Right lung (tissue), 5 donors: ENCODE data around the gene KRT39. TPM values are rescaled to one million over a fixed set of nuclear protein-coding genes. Genes with fewer than 3 reads are reported as not detected.

Experiments used
- DNase-seq, 2 donors: peaks; one replicate each; pipeline ENCODE4 v3.0.0-alpha.2; 2013
- polyA plus RNA-seq, 5 donors: library from polyadenylated mRNA; unstranded; fragments of 120-200 nt; gene quantifications; one replicate each; pipeline versions ENCODE4 v1.2.1 to v1.2.3, GENCODE V29; 2013; ENCODE audit warnings: inconsistent platforms in 1 of 5, low replicate concordance in 1 of 5; ENCODE audit not compliant: insufficient read length in 5 of 5, insufficient read depth in 1 of 5

The KRT39 gene
- polyA plus RNA-seq, 5 donors = 0.35 TPM; not detected in 4

DNA sequence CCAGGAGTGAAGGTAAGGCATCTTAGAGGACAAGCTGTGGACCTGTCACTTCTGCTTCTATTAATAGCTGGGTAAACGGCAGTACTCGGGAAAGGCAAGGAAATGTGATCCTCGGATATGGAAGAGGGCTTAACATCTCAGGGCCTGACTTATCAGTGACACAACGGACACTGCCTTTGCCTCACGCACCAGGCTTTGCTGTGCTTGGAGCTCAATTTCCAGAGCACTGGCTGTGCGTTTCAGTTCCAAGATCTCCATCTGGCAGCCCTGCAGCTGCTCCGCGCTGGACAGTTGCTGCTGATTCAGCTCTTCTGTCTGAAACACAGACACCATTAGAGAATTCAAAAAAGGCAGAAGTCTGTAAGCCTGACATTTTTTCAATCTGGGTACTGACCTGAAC, 13.8 kb upstream of the KRT39 start:
- DNase-seq = peak in 1 of 2 donors; percentile 46

DNA sequence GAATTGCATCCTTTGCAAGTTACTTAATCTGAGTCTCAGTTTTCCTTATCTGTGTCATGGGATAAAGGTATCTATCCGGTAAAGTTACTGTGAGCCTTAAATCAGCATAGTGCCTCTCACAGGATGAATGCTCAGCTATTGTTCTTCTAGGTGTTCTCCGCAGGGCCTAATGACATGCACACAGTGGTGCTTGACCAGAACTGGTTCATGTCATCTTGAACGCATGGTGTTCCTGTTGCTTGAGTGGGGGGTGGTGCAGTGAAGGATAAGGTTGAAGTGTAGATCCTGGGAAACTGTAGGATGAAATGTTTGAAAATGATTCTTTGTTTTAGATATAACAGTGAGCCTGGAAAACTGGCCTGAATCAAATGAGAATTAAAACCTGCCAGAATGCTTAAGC, 13.4 kb upstream of the KRT39 start:
- DNase-seq = no peak

DNA sequence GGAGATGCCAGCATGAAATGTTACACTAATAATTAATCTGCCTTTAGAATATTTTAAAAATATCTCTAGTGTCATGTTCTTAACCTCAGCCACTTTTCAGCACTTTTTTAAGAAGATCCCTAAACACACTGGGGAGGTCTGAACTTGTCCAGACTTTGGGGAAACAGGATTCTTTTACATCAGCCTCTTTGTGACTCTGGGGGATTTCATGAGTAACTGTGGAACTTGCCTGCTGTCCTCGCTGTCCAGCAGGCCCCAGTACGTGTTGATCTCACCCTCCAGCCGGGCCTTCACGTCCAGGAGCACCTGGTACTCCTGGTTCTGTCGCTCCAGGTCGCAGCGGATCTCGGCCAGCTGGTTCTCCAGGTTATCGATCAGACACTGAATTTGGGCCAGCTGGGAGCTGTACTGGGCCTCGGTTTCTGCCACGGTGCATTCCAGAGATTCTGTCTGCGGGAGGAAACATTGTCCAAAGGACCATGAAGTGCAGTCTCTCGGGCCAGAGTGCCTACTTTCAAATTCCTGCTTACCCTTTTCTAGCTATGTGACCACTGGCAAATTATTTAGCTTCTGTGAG, 11.9 kb upstream of the KRT39 start:
- no peak for DNase-seq

DNA sequence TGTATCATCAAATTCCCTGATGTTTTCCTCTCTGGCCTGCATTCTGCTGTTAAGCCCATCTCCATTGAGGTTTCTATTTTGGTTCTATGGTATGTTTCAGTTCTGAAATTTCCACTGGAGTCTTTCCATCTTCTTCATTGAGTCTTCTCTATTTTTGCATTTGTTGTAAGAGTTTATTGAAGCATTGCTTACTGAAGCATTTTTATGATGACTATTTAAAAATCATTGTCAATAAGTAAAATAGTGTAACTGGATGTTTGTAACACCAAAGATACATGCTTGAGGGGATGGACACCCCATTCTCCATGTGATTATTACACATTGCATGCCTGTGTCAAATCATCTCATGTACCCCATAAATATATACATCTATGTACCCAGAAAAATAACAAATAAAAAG, 8.8 kb upstream of the KRT39 start:
- DNase-seq = no peak

DNA sequence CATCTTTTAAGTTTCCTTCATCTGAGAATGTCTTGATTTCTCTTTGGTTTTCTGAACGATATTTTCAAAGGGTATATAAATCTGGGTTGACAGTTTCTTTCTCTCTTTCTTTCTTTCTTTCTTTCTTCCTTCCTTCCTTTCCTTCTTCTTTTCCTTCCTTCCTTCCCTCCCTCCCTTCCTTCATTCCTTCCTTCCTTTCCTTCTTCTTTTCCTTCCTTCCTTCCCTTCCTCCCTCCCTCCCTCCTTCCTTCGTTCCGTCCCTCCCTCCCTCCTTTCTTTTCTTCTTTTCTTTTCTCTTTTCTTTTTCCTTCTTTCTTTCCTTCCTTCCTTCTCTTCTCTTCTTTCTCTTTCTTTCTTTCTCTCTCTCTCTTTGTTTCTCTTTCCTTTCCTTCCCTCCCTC, 7.6 kb upstream of the KRT39 start:
- DNase-seq = no peak

DNA sequence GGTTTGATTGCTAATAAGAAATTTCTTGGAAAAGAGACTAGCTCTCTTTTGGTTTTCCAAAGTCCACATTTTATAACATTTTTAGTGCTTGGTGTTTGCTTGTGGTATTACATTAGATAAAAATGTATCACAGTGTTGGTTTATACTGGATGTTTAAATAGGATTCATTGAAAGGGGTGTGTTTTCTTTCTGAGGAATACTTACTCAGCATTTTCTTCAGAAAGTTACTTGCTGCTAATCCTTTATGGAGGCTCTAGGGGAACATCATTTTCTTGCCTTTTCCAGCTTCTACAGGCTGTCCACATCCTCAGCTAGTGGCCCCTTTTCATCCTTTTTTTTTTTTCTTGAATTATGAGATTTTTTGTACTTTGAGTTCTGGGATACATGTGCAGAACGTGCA, 834 bp upstream of the KRT39 start:
- DNase-seq = no peak

DNA sequence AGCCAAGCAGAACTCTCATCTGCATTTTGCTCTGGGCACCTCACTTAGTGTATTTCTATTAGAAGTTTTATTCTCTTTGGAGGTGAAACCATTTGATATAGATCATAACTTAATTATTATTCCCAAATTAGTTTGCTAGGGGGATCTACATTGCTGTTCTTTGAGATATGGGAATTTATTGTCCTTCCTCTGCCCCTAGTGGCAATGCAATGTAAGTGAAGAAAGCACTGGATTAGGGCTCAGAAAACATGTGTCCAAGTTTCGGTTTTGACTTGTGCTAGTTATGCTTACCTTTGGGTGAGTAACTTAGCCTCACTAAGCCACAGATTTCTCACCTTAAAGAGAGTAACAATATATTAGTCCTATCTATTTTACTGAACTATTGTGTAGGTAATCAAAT, 2.9 kb downstream of the KRT39 start:
- DNase-seq = no peak

DNA sequence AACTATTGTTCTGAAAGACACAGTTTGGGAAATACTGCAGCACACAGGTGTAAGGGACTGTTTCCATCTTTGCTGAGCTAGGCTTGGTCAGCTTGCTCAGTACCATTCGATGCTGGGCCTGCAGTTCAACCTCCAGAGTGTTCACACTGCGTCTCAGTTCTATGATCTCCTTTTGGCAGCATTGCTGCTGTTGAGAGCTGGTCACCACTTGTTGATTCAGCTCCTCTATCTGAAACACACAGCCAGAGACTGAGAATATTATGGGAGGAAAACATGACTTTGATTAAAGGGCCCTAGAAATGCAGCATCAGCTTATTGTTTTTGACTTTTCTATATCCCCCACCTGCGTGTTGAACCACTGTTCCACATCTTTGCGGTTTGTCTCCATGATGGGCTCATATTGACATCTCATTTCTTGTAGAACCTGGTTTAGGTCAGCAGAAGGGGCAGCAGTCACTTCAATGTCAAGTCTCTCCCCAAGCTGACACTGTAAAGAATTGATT, 4.6 kb downstream of the KRT39 start:
- DNase-seq = no peak

DNA sequence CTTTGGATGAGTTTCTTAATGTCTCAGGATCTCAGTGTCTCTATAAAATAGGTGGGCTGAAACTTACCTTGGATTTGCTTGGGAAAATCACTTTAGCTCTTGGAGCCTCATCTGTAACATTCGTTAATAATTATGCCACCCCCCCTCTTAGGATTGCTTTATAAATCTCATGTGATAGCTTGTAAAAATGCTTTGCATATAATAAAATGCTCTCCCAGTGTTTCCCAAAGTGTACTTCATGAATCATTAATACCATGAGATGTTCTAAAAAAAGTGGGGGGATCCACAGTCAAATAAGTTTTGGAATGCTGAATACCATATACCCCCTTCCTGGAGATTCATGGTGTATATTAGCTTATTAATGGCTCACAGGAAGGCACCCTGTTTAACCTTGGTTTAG, 5.2 kb downstream of the KRT39 start:
- no peak for DNase-seq

DNA sequence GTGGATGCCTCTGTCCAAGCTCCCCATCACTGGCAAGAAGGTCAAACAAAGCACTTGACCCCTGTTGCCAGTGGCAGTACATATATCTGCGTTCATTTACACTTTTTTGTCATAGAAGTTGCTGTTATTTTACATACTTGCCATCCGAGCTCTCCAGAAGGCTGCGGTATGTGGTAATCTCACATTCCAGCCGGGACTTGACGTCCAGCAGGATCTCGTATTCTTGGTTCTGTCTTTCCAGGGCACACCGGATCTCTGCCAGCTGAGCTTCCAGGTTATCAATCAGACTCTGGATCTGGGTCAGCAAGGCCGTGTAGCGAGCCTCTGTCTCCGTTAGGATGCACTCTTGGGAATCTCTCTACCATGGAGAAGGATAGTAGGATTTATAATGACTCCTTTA, 6.6 kb downstream of the KRT39 start:
- no peak for DNase-seq

DNA sequence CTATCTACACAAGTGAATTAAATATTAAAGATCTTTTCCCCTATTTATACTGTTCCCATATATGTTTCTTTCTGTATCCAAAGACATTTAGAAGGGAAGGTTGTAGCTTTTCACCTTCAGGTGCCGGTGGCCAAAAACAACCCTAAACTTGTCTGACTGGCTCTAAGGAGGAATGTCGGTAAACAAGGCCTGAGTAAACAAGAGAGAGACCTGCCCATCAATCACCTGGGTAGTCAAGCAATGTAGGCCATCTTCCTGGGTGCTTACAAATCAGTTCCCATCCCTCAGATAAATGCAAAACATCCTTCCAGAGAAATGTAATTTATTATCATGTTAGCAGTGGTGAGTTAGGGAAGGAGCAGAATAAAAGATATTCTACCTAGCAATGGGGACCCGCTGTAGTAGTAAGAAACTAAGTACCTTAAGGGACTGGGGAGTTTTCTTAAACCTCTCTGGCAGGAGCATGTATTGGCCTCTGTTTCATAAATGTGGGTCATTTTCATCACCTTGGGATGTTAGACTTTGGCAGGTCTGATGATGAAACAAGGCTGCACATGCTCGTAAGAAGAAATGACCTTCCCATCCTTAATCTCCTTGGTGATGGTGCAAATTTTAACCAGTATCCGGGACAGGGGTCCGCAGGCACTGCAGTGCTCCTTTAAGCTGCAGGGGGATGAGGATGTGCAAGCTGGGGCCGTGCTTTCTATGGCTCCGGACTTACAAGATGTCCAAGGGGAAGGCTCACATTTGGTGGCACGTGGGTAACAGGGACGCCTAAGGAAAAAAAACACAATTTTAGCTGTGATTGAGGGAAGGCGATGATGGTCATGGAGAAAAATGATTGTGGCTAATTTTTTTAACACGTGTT, 8.4 kb downstream of the KRT39 start:
- DNase-seq = no peak

DNA sequence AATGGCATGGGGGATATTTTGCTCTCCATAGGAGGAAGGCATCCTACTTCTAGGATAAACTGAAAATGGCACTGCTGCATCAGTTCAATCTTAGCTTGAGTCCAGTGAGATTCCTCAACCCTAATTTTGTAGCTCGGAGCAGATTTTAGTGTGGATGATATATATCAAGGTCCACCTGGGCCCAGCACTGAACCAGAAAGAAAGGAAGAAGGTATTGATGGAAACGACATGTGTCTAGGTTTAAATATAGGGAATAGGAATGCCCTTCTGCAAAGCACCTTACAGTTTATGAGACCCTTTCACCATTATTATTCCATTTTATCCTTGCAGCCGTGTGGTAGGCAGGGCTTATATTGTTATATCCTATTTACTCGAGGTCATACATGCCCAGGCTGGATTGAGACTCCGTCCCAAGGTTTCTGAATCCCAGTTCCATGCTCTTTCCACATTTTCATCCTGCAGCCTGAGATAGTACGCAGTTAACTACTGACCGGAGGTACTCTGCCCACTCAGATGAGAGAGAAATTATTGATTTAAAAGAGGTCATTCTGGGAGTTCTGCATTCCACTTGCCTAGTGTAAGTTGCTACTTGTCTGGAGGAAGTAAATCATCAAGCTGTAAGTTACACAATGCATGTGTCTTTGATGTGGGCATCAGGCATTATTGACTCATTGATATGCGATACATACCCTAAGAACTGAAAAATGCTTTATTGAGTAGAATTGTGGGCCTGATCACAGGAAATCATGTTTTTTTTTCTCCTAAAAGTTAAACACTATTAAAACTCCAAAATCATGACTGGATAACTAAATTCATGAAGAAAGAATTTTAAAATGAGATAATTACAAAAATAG, 10.1 kb downstream of the KRT39 start:
- no peak for DNase-seq

DNA sequence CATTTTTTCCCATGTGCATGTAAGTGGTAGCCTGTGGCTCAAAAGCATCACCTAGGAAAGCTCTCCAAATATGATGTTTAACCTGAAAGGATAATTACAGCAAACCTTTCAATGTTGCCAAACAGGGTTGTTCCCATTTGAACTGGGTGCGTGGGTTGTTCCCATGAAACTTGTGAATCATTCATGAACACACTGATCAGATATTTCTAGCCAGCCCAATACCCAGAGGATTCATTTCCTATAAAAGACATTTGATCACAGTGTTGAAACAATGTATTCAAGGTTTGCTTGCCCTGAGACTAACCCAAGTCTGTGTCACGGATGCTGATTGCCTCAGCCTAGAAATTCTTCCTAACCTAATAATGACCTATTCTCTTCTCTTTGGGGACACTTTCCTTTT, 12.9 kb downstream of the KRT39 start:
- no peak for DNase-seq

DNA sequence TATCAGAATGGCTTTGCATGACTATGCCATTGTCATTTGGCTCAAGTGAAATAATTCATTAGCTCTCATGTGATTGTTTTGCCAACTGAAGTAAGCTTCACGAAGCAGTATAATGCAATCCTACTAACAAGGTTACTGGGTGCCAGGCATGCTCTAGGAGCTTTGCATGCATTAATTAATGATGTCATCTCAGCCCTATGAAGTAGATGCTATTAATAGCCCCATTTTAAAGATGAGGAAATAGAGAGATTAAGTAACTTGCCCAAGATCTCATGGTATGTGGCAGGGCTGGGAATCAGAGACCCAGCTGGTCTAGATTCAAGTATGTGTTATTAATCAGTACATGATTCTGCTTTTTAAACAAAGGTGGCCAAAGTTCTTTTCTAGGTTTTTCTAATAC, 14.1 kb downstream of the KRT39 start:
- DNase-seq = no peak

DNA sequence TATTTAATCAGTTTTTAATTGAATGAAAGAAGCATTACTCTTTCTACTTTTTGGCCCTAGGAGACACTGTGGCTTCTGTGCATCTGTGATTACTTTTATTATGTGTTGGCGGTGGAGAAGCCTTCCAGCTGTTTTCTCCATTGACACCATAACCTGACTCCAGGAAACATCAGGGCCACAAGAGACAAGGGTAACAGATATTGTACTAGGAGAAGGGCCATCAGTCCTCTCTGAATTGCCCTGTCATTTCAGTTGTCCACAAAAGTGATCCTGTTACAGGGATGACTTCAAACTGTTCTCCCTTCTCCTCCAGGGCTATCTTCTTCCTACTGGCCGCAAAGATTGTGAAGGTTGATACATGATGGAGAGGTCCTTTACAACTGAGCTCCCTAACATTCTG, 14.6 kb downstream of the KRT39 start:
- DNase-seq = no peak

DNA sequence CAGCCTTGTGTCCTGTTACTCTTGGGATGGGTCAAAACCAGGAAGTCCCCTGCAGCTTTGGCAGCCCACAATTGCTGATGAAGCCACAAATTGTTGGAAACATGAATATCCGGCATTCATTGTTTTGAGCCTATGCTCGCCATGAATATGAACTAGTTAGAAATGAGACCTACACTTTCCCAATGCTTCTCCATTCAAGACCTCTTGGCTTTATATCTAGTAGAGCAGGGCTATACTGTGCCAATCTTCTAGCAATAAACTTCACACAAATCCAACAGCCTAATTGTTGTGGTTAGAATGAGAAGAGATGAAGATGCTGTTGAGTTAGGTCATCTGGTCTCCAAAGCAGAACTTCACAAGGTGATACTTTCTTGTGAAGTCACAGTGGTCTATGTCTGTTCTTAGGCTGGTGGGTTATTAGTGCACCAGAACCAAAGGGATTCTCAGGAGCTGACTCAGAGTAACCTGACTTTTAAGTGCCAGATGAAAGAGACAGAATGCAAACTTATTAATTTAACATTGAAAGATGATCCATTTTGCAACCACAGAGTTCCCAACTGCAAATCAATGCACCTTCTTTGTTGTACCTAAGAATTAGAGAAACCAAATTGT, 15.6 kb downstream of the KRT39 start:
- DNase-seq = no peak

DNA sequence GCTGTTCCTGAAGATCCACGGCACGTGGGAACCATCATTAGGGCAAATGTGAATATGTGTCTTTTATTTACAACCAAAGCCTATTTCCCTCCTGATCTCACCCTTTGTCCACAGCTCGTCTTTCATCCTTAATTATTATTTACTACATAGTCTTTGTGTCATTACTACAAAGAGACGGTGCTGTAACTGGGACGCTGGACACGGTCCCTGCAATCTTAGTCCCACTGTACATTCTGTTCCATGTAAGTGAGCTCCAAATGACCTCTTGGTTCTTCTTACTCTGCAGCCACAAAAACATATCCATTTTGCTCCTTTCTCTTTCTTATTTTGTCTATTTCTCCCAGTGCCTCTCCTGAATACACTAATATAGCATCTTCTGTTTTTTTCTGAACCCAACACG, 16.6 kb downstream of the KRT39 start:
- no peak for DNase-seq

DNA sequence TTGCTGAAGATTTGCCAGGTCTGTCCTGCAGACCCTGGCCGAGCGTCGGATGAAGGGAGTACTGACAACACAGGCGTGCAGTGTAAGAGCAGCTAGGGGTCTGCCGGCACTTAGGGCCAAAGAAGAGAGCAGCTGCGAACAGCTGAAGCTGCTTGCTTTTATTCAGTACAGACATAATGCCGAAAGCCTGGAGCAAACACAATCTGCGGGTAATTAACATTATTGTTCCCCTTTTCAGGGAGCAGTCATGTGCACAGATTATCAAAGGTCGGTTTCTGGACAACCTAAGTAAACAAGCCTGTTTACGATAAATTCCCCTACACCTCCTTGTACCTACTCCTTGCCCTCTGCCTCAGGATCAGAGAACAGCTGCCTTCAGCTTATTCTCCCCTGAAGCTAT, 17.3 kb downstream of the KRT39 start:
- DNase-seq = peak in 1 of 2 donors; percentile 19

DNA sequence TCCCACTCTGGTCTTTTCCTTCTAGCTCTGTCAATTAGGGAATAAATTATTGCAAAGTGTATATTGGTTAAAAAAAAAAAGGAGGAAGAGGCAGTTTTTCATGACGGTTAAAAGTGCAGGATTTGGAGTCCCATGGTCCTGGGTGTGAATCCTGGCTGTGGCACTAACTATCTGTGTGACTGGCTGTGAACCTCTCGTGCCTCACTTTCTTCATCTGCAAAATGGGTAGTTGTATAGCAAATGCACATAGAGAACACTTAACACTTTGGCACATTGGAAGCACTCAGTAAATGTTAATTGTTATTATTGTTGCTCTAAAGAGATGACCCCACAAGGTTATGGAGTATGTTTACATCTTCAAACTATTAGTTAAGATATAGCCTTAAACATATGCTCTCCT, 18.8 kb downstream of the KRT39 start:
- no peak for DNase-seq

DNA sequence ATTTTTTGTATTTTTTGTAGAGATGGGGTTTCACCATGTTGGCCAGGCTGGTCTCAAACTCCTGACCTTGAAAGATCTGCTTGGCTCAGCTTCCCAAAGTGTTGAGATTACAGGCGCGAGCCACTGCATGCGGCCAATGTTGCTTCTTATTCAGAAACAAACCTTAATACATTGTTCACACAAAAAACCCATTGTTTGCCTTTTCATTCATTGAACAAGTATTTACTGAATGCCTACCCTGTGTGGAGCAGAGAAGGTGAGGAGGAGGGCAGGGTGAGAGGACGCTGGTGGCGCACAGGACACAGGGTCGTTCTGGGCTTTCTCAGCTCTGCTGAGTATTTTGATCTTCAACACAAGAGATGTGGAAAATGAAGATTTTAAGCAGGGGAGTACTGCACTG, 21.3 kb downstream of the KRT39 start:
- no peak for DNase-seq

DNA sequence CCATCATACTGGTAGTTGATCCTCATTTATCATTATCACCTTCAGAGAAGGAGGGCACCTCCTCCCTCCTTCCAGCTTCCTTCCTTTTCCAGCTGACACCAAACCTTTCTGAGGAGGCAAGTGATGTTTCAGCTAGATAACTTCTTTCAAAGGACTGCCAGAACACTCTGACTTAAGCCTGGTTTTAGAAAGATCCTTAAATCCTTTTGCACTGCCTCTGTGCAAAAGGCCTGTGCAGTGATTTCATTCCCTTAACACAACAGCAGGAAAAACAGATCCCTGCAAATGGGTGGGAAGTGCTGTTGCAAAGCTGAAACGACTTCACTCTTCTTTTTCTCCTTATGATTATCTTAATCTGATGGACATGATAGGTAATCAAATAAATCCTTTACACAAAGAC, 22.2 kb downstream of the KRT39 start:
- no peak for DNase-seq

DNA sequence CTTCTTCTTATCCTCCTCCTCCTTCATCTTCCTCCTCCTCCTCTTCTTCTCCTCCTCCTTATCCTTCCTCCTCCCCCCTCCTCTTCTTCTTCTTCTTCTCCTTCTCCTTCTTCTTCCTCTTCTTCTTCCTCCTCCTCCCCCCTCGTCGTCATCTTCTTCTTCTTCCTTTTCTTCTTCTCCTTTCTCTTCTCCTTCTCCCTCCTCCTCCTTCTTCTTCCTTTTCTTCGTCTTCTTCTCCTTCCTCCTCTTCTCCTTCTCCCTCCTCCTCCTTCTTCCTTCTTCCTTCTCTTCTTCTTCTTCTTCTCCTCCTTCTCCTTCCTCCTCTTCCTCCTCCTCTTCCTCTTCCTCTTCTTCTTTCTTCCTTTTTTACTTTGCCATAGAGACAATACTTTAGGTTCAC, 24.2 kb downstream of the KRT39 start:
- no peak for DNase-seq
